Transverse colon (tissue), 4 donors: ENCODE results near the gene GNG13. TPM values are rescaled to one million over a fixed set of nuclear protein-coding genes. Genes with fewer than 3 reads are reported as not detected.

ENCODE experiments used
- DNase-seq: peaks from one replicate; pipeline ENCODE4 v3.0.0-alpha.2; 2019
- H3K27ac ChIP-seq, 4 donors: fragments of 200-600 bp; sonication (generic); 2 replicates each; pipeline ENCODE4 v1.5.1; 2016 to 2018; ENCODE audit warnings: inconsistent platforms in 4 of 4
- H3K27me3 ChIP-seq: fragments of 200-600 bp; sonication (generic); 2 replicates; pipeline ENCODE4 v1.5.1; 2017; ENCODE audit warnings: inconsistent platforms
- H3K36me3 ChIP-seq, 4 donors: fragments of 200-600 bp; sonication (generic); 2 replicates each; pipeline ENCODE4 v1.5.1; 2017 to 2019; ENCODE audit warnings: inconsistent platforms in 4 of 4
- H3K4me1 ChIP-seq, 4 donors: fragments of 200-600 bp; sonication (generic); 2 replicates each; pipeline ENCODE4 v1.5.1; 2017 to 2020; ENCODE audit warnings: inconsistent platforms in 4 of 4
- H3K4me3 ChIP-seq, 4 donors: fragments of 200-600 bp; sonication (generic); 1 replicate in 1 of 4; 2 replicates in 3 of 4; pipeline versions ENCODE4 v1.5.1 to v1.6.1; 2017 to 2019; ENCODE audit warnings: inconsistent platforms in 4 of 4
- H3K9me3 ChIP-seq, 2 donors: fragments of 200-600 bp; sonication (generic); 2 replicates each; pipeline ENCODE4 v1.5.1; 2017 to 2019; ENCODE audit warnings: inconsistent platforms in 2 of 2
- CTCF ChIP-seq, 5 experiments: fragments of 200-600 bp in 3 of 5; fragments of 450-650 bp in 2 of 5; sonication (generic) in 3 of 5; IDR thresholded peaks; 1 replicate in 2 of 5; 2 replicates in 3 of 5; pipeline ENCODE4 v1.5.1; 2016 to 2017; ENCODE audit warnings: antibody characterized with exemption in 5 of 5, inconsistent platforms in 3 of 5, mild to moderate bottlenecking in 2 of 5, moderate library complexity in 1 of 5
- EP300 ChIP-seq: sonication (generic); formaldehyde crosslinking; IDR thresholded peaks from one replicate; pipeline ENCODE4 v1.6.1; 2017; ENCODE audit warnings: antibody characterized with exemption, low read depth
- POLR2A ChIP-seq: fragments of 450-650 bp; IDR thresholded peaks from one replicate; pipeline ENCODE4 v1.6.1; 2016; ENCODE audit warnings: antibody characterized with exemption, mild to moderate bottlenecking, moderate library complexity
- POLR2AphosphoS5 ChIP-seq, 3 donors: sonication (generic); formaldehyde crosslinking; IDR thresholded peaks; one replicate each; pipeline ENCODE4 v1.6.1; 2016; ENCODE audit warnings: antibody characterized with exemption in 3 of 3
- WGBS, 2 donors: methylation state at CpG; one replicate each; pipeline ENCODE4 v1.1.5; 2018; ENCODE audit warnings: low coverage in 1 of 2; 5-methylcytosine and 5-hydroxymethylcytosine counted together
- in situ Hi-C, 4 donors: fragments of 200-750 bp; cut with MboI; loops; one replicate each; pipeline versions ENCODE4 v1.15.0 to v1.15.1; 2017; ENCODE audit warnings: low sequenced_read_pairs in 3 of 4, low pct_ligation_motif_present in 1 of 4, low pct_unique_long_range_greater_than_20kb in 1 of 4
- intact Hi-C: fragments of 100-400 bp; cut with DNase I; formaldehyde crosslinking; loops from one replicate; pipeline ENCODE4 v1.15.1; 2023; ENCODE audit warnings: low total_unique reads
- total RNA-seq, 4 donors: library from RNA; depleted of rRNA; stranded (reverse); fragments of >200 nt; gene quantifications; one replicate each; pipeline ENCODE4 v1.1.0, GENCODE V29; 2016

GNG13 gene
- total RNA-seq, 4 donors from 2014 or later = 0.48 TPM; not detected in 3

GRCh38 chr16:763369-764183 is 37.0 kb downstream of the GNG13 start:
- no peaks in the 10 kb centered on the region for H3K36me3 ChIP-seq
- H3K27me3 ChIP-seq = peaks cover 43% of the 10 kb centered on the region
- TF ChIP-seq POLR2AphosphoS5 (IDR thresholded peaks at IDR 0.05) = no peak
- no peak for TF ChIP-seq EP300
- no peak for TF ChIP-seq POLR2A
- TF ChIP-seq CTCF (IDR thresholded peaks at IDR 0.05) = no peak
- intact Hi-C loops (no loop called here), in situ Hi-C loops (no loop called here)
- H3K4me1 ChIP-seq = no peaks in the 10 kb centered on the region
- DNase-seq = no peak
- no peak overlapping the region for H3K27ac ChIP-seq
- no peaks in the 10 kb centered on the region for H3K9me3 ChIP-seq
- 69% methylated on average over 18 of the region's 21 CpGs; no CpG with 5 or more reads in 1 of the 2 donors for WGBS, 2 donors
- no peak overlapping the region for H3K4me3 ChIP-seq

GRCh38 chr16:762595-763268 is 37.8 kb downstream of the GNG13 start:
- no peaks in the 10 kb centered on the region for H3K4me1 ChIP-seq
- DNase-seq = no peak
- no peak for TF ChIP-seq CTCF (IDR thresholded peaks at IDR 0.05)
- TF ChIP-seq POLR2AphosphoS5 (IDR thresholded peaks at IDR 0.05) = no peak
- no peak for TF ChIP-seq EP300
- no peaks in the 10 kb centered on the region for H3K9me3 ChIP-seq
- H3K36me3 ChIP-seq = no peaks in the 10 kb centered on the region
- in situ Hi-C loops = no loop called here
- peaks cover 43% of the 10 kb centered on the region for H3K27me3 ChIP-seq
- intact Hi-C loops = no loop called here
- no peak overlapping the region for H3K27ac ChIP-seq
- no peak overlapping the region for H3K4me3 ChIP-seq
- 58% methylated on average over 11 of the region's 17 CpGs; no CpG with 5 or more reads in 1 of the 2 donors for WGBS, 2 donors

GRCh38 chr16:761625-762513 is 38.7 kb downstream of the GNG13 start:
- Histone ChIP-seq H3K27me3 (peaks cover 43% of the 10 kb centered on the region), H3K4me1 (no peaks in the 10 kb centered on the region), H3K36me3 (no peaks in the 10 kb centered on the region), H3K4me3 (no peak overlapping the region), H3K27ac (no peak overlapping the region), H3K9me3 (no peaks in the 10 kb centered on the region)
- intact Hi-C loops = no loop called here
- in situ Hi-C loops = no loop called here
- DNase-seq = no peak
- WGBS, 2 donors = 35% methylated on average over 22 of the region's 22 CpGs; no CpG with 5 or more reads in 1 of the 2 donors
- TF ChIP-seq EP300 (no peak), POLR2AphosphoS5 (IDR thresholded peaks at IDR 0.05) (no peak), POLR2A (no peak), CTCF (IDR thresholded peaks at IDR 0.05) (no peak)
